ENCODE data around the gene KISS1.

- TF ChIP-seq FOXP2 (optimal IDR thresholded peaks at IDR 0.05; ENCODE audit: borderline replicate concordance, extremely low read depth, extremely low read length, insufficient read depth) (no peak), POLR2AphosphoS5 (IDR thresholded peaks at IDR 0.05; ENCODE audit: low read depth, low read length) (no peak), TAF1 (IDR thresholded peaks at IDR 0.05; ENCODE audit: borderline replicate concordance, insufficient read depth, low read length) (no peak), SIN3A (IDR thresholded peaks at IDR 0.05; ENCODE audit: borderline replicate concordance, insufficient read depth, low read length) (no peak), REST (IDR thresholded peaks at IDR 0.05; ENCODE audit: insufficient read depth in 1 of 2, low read depth in 2 of 2, low read length in 2 of 2) (no peak)
These were observed 46.6 kb upstream of the KISS1 start for GRCh38 chr1:204242920-204243319.
